HG03108 (cell line): ENCODE data around the gene SYCE3.

ENCODE experiments used
- ATAC-seq: cut with Tn5 transposase; IDR thresholded peaks from one replicate; pipeline ENCODE4 v1.9.1; 2021; ENCODE audit warnings: moderate library complexity; ENCODE audit not compliant: unreplicated experiment

Gene SYCE3

DNA sequence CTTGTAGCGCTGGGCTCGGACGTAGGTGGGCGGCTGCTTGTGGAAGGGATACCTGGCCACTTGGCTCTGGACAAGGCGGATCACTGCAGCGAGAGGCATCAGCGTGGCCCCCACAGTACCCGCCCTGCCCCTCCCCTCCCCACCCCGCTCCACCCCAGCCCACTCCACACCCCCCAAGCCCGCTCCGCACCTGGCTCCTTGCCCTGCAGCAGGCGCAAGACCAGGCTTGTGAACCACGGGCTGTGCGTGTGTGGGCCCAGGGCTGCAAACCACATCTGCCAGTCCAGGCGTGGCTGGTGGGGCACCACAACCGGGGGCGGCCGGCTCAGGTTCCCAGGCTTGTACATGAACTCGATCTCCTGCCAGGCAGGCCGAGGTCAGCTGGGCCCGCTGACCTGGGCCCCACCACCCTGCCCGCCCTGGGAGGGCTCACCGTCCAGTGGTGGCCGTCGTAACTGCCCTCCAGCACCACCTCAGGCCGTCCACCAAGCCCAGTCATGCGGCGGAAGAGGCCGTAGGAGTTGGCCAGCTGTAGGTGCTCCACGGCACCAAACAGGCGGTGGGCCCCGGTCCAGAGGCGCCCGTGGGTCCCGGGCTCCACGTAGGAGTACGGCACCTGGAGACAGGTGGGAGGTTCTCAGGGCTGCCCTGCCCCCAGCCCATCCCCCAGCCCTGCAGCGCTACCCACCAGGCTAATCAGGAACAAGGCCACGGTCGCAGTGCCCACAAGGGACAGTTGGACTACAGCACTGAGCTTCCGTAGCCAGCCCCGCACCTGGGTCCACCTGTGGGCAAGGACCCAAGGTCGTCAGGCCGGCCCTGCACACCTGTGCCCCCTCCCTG lies 58.1 kb downstream of the SYCE3 start:
- ATAC-seq: no peak

DNA sequence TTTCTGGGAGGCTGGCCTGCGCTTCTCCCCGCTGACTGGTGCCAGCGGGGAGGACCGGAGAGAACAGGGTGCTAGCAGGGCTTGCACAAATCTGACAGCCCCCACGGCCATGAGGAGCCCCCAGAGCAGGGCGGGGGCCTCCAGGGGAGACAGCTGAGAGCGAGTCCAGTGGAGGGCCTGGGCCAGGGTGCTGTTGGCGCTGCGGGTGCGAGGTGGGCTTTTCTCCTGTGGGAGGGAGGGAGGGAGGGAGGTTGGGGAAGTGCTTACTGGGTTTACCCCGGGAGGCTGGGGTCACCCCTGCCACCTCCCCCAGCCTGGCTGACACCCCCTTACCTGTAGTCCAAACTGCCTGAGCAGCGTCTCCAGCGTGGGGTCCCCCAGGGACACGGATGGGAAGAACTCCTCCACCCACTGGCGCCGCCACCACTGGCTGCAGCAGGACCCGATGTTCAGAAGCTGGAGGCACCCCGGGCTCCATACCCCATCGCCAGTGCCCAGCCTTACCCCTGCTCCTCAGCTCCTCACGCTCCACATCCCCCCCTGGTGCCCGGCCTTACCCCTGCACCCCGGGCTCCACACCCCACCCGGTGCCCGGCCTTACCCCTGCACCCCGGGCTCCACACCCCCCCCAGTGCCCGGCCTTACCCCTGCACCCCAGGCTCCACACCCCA lies 59.1 kb downstream of the SYCE3 start:
- no peak for ATAC-seq

DNA sequence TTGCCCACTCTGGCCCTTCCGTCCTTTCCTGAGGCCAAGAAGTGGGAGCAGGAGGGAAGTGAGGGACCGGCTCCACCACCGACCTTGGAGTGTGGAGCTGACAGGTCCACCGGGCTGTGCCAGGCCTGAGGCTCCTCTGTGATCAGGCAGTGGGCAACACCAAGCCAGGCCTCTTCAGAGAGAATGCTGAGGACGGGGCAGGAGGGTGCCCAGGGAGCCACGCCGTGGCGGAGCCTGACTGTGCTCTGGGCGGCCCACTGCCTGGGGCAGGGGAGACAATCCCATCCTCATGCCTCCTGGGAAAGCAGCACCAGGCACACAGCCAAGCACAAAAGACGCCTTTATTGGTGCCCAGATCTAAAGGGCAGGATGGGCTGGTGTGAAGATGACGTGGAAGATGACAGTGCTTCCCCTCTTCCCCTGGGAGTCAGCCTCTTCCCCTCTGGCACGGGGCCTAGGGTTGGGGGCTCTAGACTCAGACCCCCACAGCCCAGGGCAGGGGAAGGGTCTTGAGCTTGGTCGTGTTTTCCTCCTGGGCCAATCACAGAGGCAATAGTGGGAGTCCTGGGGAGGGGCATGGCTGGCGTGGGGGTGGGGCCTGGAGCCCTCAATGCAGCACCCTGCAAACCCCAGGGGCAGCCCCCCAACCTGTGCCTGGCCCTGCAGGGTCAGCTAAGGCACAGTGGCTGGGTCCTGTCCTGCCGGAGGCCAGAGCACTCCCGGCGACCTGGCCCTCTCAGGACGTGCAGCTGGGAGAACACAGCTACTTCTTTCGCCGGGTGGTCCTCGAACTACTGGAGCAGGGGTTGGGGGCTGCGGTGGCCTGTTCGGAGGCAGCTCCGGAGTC lies 59.9 kb downstream of the SYCE3 start:
- ATAC-seq: no peak

DNA sequence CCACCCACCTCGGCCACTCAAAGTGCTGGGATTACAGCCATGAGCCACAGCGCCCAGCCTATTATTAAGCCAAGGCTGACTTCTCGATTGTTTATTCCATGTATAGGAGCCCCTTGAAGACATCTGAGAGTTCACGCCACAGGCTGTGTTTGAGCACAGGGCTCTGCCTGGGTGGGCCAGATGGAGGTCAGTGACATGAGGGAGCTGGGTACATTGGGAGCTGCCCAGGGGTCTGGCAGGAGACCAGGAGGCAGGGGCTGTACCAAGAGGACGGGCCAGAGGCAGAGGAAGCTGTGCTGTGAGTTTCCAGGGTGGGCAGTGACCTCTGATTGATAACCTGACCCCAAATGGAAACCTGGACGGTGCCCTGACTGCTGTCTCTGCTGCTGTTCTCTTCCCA lies 60.6 kb downstream of the SYCE3 start:
- no peak for ATAC-seq
